GM21515 (cell line): ENCODE measurements around the gene HES3.
A peak's percentile ranks its signal among the peaks of the same experiment; 100 is the strongest.

Experiments used
- ATAC-seq: cut with Tn5 transposase; IDR thresholded peaks from one replicate; pipeline ENCODE4 v1.9.1; 2021; ENCODE audit not compliant: unreplicated experiment

HES3 gene

GRCh38 chr1:6243993-6244392 lies at the start of gene HES3:
Gene HES3 (plus strand): TSS chr1:6244179. CDS start chr1:6244366, 187 bp downstream.
- no peak for ATAC-seq

- ATAC-seq: no peak
Measured at GRCh38 chr1:6197746-6198427, 46.1 kb upstream of the HES3 start.

- peak; percentile 22 for ATAC-seq
Measured at GRCh38 chr1:6198646-6199297, 45.2 kb upstream of the HES3 start.

GRCh38 chr1:6199298-6200187 lies 44.4 kb upstream of the HES3 start, which contains the start of gene RPL22:
Gene RPL22 (minus strand): TSS chr1:6199595. CDS start chr1:6199573, 22 bp downstream.
- peak; percentile 90 for ATAC-seq

GRCh38 chr1:6200188-6200809 lies 43.7 kb upstream of the HES3 start:
- ATAC-seq: no peak

GRCh38 chr1:6202256-6202655 lies 41.7 kb upstream of the HES3 start:
- ATAC-seq: no peak

- peak; percentile 39 for ATAC-seq
Measured at GRCh38 chr1:6205849-6206519, 38.0 kb upstream of the HES3 start, which contains the start of gene RNF207. Gene RNF207 (plus strand): TSS chr1:6206119. CDS start chr1:6206536, 417 bp downstream.

GRCh38 chr1:6206520-6206855 lies 37.5 kb upstream of the HES3 start:
- no peak for ATAC-seq

GRCh38 chr1:6207075-6207885 lies 36.7 kb upstream of the HES3 start:
- ATAC-seq: no peak

GRCh38 chr1:6207921-6208320 lies 36.1 kb upstream of the HES3 start:
- no peak for ATAC-seq

GRCh38 chr1:6208723-6209660 lies 35.0 kb upstream of the HES3 start:
- no peak for ATAC-seq

- ATAC-seq: no peak
Measured at GRCh38 chr1:6209661-6210580, 34.1 kb upstream of the HES3 start.

- no peak for ATAC-seq
Measured at GRCh38 chr1:6210591-6211355, 33.2 kb upstream of the HES3 start.

GRCh38 chr1:6211731-6212130 lies 32.2 kb upstream of the HES3 start:
- ATAC-seq: no peak

- no peak for ATAC-seq
Measured at GRCh38 chr1:6212193-6212959, 31.6 kb upstream of the HES3 start.
